Measurements from ENCODE around the gene CHRNA7.
"Not testable (repeated sequence)": the region's sequence is repeated elsewhere in the genome, so short reads cannot be mapped to it uniquely, and the experiment has no call there.

The CHRNA7 gene

GRCh38 chr15:32193780-32194179, 163.5 kb downstream of the CHRNA7 start:
- not testable (repeated sequence) for DNase-seq (ENCODE audit: low read depth in 2 of 2)

GRCh38 chr15:32196206-32196605, 165.9 kb downstream of the CHRNA7 start:
- DNase-seq (ENCODE audit: low read depth in 2 of 2): not testable (repeated sequence)

- not testable (repeated sequence) for DNase-seq (ENCODE audit: low read depth in 2 of 2)
These were observed 168.6 kb downstream of the CHRNA7 start for GRCh38 chr15:32198938-32199337.

GRCh38 chr15:32209081-32209480, 178.8 kb downstream of the CHRNA7 start:
- not testable (repeated sequence) for DNase-seq (ENCODE audit: low read depth in 2 of 2)

- DNase-seq (ENCODE audit: low read depth in 2 of 2): no peak
These were observed 188.4 kb downstream of the CHRNA7 start for GRCh38 chr15:32218666-32219065.

Data from stimulated activated CD8-positive, alpha-beta memory T cell treated with anti-CD3 and anti-CD28 coated beads, Interleukin-7, amount 100 ng/mL, for 4 hours (primary cell).